ENCODE results near the gene CUX1. TPM values are rescaled to one million over a fixed set of nuclear protein-coding genes. Genes with fewer than 3 reads are reported as not detected.

The CUX1 gene
- total RNA-seq, 3 donors from 2014 or later, result 35.1 to 54.4 (median 41.1) TPM

- Histone ChIP-seq H3K36me3 (no peaks in the 10 kb centered on the region), H3K4me1 (no peaks in the 10 kb centered on the region), H3K4me3 (no peak overlapping the region), H3K27me3 (no peaks in the 10 kb centered on the region), H3K9me3 (no peaks in the 10 kb centered on the region), H3K27ac (no peak overlapping the region)
- intact Hi-C loops (cut with DNase I; ENCODE audit: low total_unique reads), result no loop called here
- TF ChIP-seq POLR2A (IDR thresholded peaks at IDR 0.05), result no peak
- TF ChIP-seq, protein P1, sequence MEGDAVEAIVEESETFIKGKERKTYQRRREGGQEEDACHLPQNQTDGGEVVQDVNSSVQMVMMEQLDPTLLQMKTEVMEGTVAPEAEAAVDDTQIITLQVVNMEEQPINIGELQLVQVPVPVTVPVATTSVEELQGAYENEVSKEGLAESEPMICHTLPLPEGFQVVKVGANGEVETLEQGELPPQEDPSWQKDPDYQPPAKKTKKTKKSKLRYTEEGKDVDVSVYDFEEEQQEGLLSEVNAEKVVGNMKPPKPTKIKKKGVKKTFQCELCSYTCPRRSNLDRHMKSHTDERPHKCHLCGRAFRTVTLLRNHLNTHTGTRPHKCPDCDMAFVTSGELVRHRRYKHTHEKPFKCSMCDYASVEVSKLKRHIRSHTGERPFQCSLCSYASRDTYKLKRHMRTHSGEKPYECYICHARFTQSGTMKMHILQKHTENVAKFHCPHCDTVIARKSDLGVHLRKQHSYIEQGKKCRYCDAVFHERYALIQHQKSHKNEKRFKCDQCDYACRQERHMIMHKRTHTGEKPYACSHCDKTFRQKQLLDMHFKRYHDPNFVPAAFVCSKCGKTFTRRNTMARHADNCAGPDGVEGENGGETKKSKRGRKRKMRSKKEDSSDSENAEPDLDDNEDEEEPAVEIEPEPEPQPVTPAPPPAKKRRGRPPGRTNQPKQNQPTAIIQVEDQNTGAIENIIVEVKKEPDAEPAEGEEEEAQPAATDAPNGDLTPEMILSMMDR (IDR thresholded peaks at IDR 0.05), result no peak
- TF ChIP-seq POLR2AphosphoS5 (IDR thresholded peaks at IDR 0.05), result no peak
- DNase-seq (ENCODE audit: low spot score in 2 of 2), result no peak
These were observed 86.1 kb downstream of the CUX1 start for GRCh38 chr7:101903515-101903868.

DNA sequence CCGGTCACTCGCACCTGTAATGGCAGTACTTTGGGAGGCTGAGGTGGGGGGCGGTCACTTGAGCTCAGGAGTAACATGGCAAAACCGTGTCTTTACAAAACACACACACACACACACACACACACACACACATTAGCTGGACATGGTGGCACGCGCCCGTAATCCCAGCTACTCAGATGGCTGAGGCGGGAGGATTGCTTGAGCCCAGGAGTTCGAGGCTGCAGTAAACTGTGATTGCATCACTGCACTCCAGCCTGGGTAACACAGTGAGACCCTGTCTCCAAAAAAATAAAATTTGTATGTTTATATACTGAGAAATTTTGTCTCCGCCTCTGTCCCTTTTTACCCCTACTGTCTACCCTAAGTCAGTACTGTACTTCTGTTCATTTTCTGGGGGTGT, 86.6 kb downstream of the CUX1 start:
- intact Hi-C loops (cut with DNase I; ENCODE audit: low total_unique reads), result loop anchor here (1.0 kb wide), 1 partner anchor 18 kb away; no protein-coding TSS in a partner anchor
- Histone ChIP-seq H3K4me1 (no peaks in the 10 kb centered on the region), H3K36me3 (no peaks in the 10 kb centered on the region), H3K9me3 (no peaks in the 10 kb centered on the region), H3K27ac (no peak overlapping the region), H3K27me3 (no peaks in the 10 kb centered on the region), H3K4me3 (no peak overlapping the region)
- TF ChIP-seq, protein P1 (IDR thresholded peaks at IDR 0.05), result no peak
- TF ChIP-seq POLR2A (IDR thresholded peaks at IDR 0.05), result no peak
- no peak for TF ChIP-seq POLR2AphosphoS5 (IDR thresholded peaks at IDR 0.05)
- no peak for DNase-seq (ENCODE audit: low spot score in 2 of 2)

GRCh38 chr7:101905203-101905865, 87.9 kb downstream of the CUX1 start:
- no peak overlapping the region for H3K27ac ChIP-seq
- intact Hi-C loops (cut with DNase I; ENCODE audit: low total_unique reads), result no loop called here
- no peaks in the 10 kb centered on the region for H3K27me3 ChIP-seq
- no peaks in the 10 kb centered on the region for H3K9me3 ChIP-seq
- H3K4me3 ChIP-seq, result no peak overlapping the region
- no peaks in the 10 kb centered on the region for H3K36me3 ChIP-seq
- no peaks in the 10 kb centered on the region for H3K4me1 ChIP-seq
- TF ChIP-seq POLR2AphosphoS5 (IDR thresholded peaks at IDR 0.05) (no peak), POLR2A (IDR thresholded peaks at IDR 0.05) (no peak)
- TF ChIP-seq, protein P1 (IDR thresholded peaks at IDR 0.05), result no peak
- DNase-seq (ENCODE audit: low spot score in 2 of 2), result no peak

- Histone ChIP-seq H3K4me3 (no peak overlapping the region), H3K27me3 (no peaks in the 10 kb centered on the region), H3K4me1 (no peaks in the 10 kb centered on the region), H3K9me3 (no peaks in the 10 kb centered on the region), H3K27ac (no peak overlapping the region), H3K36me3 (no peaks in the 10 kb centered on the region)
- intact Hi-C loops (cut with DNase I; ENCODE audit: low total_unique reads), result no loop called here
- TF ChIP-seq POLR2A (IDR thresholded peaks at IDR 0.05) (no peak), POLR2AphosphoS5 (IDR thresholded peaks at IDR 0.05) (no peak)
- TF ChIP-seq, protein P1 (IDR thresholded peaks at IDR 0.05), result no peak
- no peak for DNase-seq (ENCODE audit: low spot score in 2 of 2)
These were observed 89.1 kb downstream of the CUX1 start for GRCh38 chr7:101906291-101907240.

Measured in breast epithelium (tissue), 4 donors.